ENCODE measurements around the gene TPP2. TPM values are rescaled to one million over a fixed set of nuclear protein-coding genes. Genes with fewer than 3 reads are reported as not detected.

The TPP2 gene
- total RNA-seq, 1 experiment from 2014 or later: 68.3 TPM

- no peak for TF ChIP-seq STAT6 (CRISPR knock-in tag; conservative IDR thresholded peaks at IDR 0.05; ENCODE audit: low read depth)
- TF ChIP-seq SMAD3 (CRISPR knock-in tag; IDR thresholded peaks at IDR 0.05; ENCODE audit: borderline replicate concordance): no peak
- TF ChIP-seq ZNF396 (CRISPR knock-in tag; IDR thresholded peaks at IDR 0.05; ENCODE audit: borderline replicate concordance): no peak
- TF ChIP-seq GABPB1 (CRISPR knock-in tag; IDR thresholded peaks at IDR 0.05): no peak
- TF ChIP-seq NR1H2 (CRISPR knock-in tag; IDR thresholded peaks at IDR 0.05): no peak
- no peak for TF ChIP-seq ETV6 (CRISPR knock-in tag; IDR thresholded peaks at IDR 0.05)
- no peak for TF ChIP-seq CREB1 (CRISPR knock-in tag; IDR thresholded peaks at IDR 0.05)
- TF ChIP-seq ZBTB43 (CRISPR knock-in tag; IDR thresholded peaks at IDR 0.05): no peak
- no peak for TF ChIP-seq ZNF423 (CRISPR knock-in tag; IDR thresholded peaks at IDR 0.05)
- TF ChIP-seq AFF4 (CRISPR knock-in tag; IDR thresholded peaks at IDR 0.05; ENCODE audit: borderline replicate concordance): no peak
- no peak for TF ChIP-seq TCF7 (CRISPR knock-in tag; IDR thresholded peaks at IDR 0.05; ENCODE audit: low read depth)
- no peak for TF ChIP-seq FOXJ3 (CRISPR knock-in tag; IDR thresholded peaks at IDR 0.05; ENCODE audit: borderline replicate concordance)
- no peak for TF ChIP-seq ATF2 (CRISPR knock-in tag; IDR thresholded peaks at IDR 0.05; ENCODE audit: borderline replicate concordance, low read depth)
- TF ChIP-seq ELF4 (CRISPR knock-in tag; IDR thresholded peaks at IDR 0.05; ENCODE audit: low read depth): no peak
Observed at GRCh38 chr13:102692491-102692826, 95.7 kb downstream of the TPP2 start (continued).

GRCh38 chr13:102693250-102693649 is 96.5 kb downstream of the TPP2 start:
- Mint-ChIP-seq H3K27ac (no peak overlapping the region), H3K4me1 (peaks cover 27% of the 10 kb centered on the region), H3K36me3 (peaks cover under 1% of the 10 kb centered on the region; the same call in 1 of the 2 replicates), H3K4me3 (no peak overlapping the region), H3K9me3 (peaks cover 3% of the 10 kb centered on the region), H3K27me3 (ENCODE audit: low read depth) (no peaks in the 10 kb centered on the region)
- ChIA-PET POLR2A (no interaction called here), CTCF (interaction anchor here (0.5 to 1.5 kb wide), 2 partner anchors 12 to 15 kb away, joined by 3 read pairs; no protein-coding TSS in a partner anchor)
- TF ChIP-seq NR1H2 (CRISPR knock-in tag; IDR thresholded peaks at IDR 0.05): no peak
- ATAC-seq: no peak
- no peak for DNase-seq (ENCODE audit: low spot score)

- Mint-ChIP-seq H3K36me3 (peaks cover 3% of the 10 kb centered on the region; the same call in 1 of the 2 replicates), H3K4me3 (no peak overlapping the region), H3K9me3 (peaks cover 8% of the 10 kb centered on the region), H3K27ac (no peak overlapping the region), H3K27me3 (ENCODE audit: low read depth) (no peaks in the 10 kb centered on the region), H3K4me1 (peaks cover 22% of the 10 kb centered on the region)
- ChIA-PET POLR2A (no interaction called here), CTCF (interaction anchor here (1.5 kb wide), 1 partner anchor 13 kb away, joined by 3 read pairs; no protein-coding TSS in a partner anchor)
- ATAC-seq (no peak), DNase-seq (ENCODE audit: low spot score) (no peak)
- no peak for TF ChIP-seq ARID4B (CRISPR knock-in tag; IDR thresholded peaks at IDR 0.05; ENCODE audit: borderline replicate concordance)
Observed at GRCh38 chr13:102693776-102694175, 97.0 kb downstream of the TPP2 start.
